GM23248 (cell line): ENCODE measurements around the gene TNNI2. TPM values are rescaled to one million over a fixed set of nuclear protein-coding genes. Genes with fewer than 3 reads are reported as not detected.

Source experiments
- DNase-seq: peaks from one replicate; pipeline ENCODE4 v3.0.0-alpha.2; 2015
- H2AFZ ChIP-seq: fragments of 200-600 bp; sonication (generic); 2 replicates; pipeline ENCODE4 v1.6.1; 2016; ENCODE audit warnings: antibody characterized with exemption
- H3F3A ChIP-seq: fragments of 200-600 bp; sonication (generic); 2 replicates; pipeline ENCODE4 v1.6.1; 2016; ENCODE audit warnings: mild to moderate bottlenecking, antibody characterized with exemption, mixed run types; ENCODE audit not compliant: insufficient read depth
- H3K27ac ChIP-seq: fragments of 200-600 bp; sonication (generic); 2 replicates; pipeline ENCODE4 v1.5.1; 2016; ENCODE audit warnings: mild to moderate bottlenecking
- H3K27me3 ChIP-seq: fragments of 200-600 bp; sonication (generic); replicated peaks from 2 replicates; pipeline ENCODE4 v1.6.1; 2016; ENCODE audit warnings: mild to moderate bottlenecking; ENCODE audit not compliant: insufficient read depth
- H3K36me3 ChIP-seq: fragments of 200-600 bp; sonication (generic); 2 replicates; pipeline ENCODE4 v1.6.1; 2016; ENCODE audit warnings: low read depth, mild to moderate bottlenecking
- H3K4me1 ChIP-seq: fragments of 200-600 bp; sonication (generic); 2 replicates; pipeline ENCODE4 v1.6.1; 2016; ENCODE audit warnings: mild to moderate bottlenecking; ENCODE audit not compliant: insufficient read depth
- H3K4me2 ChIP-seq: fragments of 200-600 bp; sonication (generic); one replicate; pipeline ENCODE4 v1.6.1; 2016; ENCODE audit warnings: mild to moderate bottlenecking; ENCODE audit not compliant: unreplicated experiment
- H3K4me3 ChIP-seq: fragments of 200-600 bp; sonication (generic); 2 replicates; pipeline ENCODE4 v1.5.1; 2016; ENCODE audit warnings: mild to moderate bottlenecking
- H3K79me2 ChIP-seq: fragments of 200-600 bp; sonication (generic); 2 replicates; pipeline ENCODE4 v1.6.1; 2016; ENCODE audit warnings: mild to moderate bottlenecking; ENCODE audit not compliant: insufficient read depth
- H3K9ac ChIP-seq: fragments of 200-600 bp; sonication (generic); 2 replicates; pipeline ENCODE4 v1.6.1; 2016; ENCODE audit warnings: mild to moderate bottlenecking
- H3K9me2 ChIP-seq: fragments of 200-600 bp; sonication (generic); 2 replicates; pipeline ENCODE4 v1.6.1; 2016; ENCODE audit warnings: mixed run types, mild to moderate bottlenecking, moderate library complexity; ENCODE audit not compliant: insufficient read depth
- H3K9me3 ChIP-seq: fragments of 200-600 bp; sonication (generic); one replicate; pipeline ENCODE4 v1.6.1; 2017; ENCODE audit warnings: low read depth
- H4K20me1 ChIP-seq: fragments of 200-600 bp; sonication (generic); 2 replicates; pipeline ENCODE4 v1.6.0; 2016; ENCODE audit not compliant: insufficient read depth
- EZH2 ChIP-seq: fragments of 200-600 bp; sonication (generic); IDR thresholded peaks from 2 replicates; pipeline ENCODE4 v1.6.1; 2018; ENCODE audit warnings: antibody characterized with exemption, mild to moderate bottlenecking; ENCODE audit not compliant: insufficient read depth, poor library complexity, severe bottlenecking
- EZH2phosphoT487 ChIP-seq: fragments of 200-600 bp; sonication (generic); IDR thresholded peaks from 2 replicates; pipeline ENCODE4 v1.6.1; 2018; ENCODE audit warnings: antibody characterized with exemption, moderate library complexity, mild to moderate bottlenecking, low read depth; ENCODE audit not compliant: insufficient read depth
- WGBS, 2 experiments: methylation state at CpG; one replicate each; pipeline ENCODE4 v1.1.6; 2015 to 2017; ENCODE audit warnings: low lambda C conversion rate in 2 of 2, low coverage in 1 of 2; ENCODE audit errors: missing lambda C conversion rate in 2 of 2; 5-methylcytosine and 5-hydroxymethylcytosine counted together
- in situ Hi-C: fragments of 300-500 bp; cut with MboI; formaldehyde crosslinking; loops from 2 replicates; pipeline ENCODE4 v1.15.0; 2020
- polyA plus RNA-seq: library from polyadenylated mRNA; unstranded; fragments of >200 nt; fragmentation: Nextera tagmentation; extraction: Ambion mirVana; gene quantifications from 2 replicates; pipeline ENCODE4 v1.2.1, GENCODE V29; 2016
- total RNA-seq: library from RNA; depleted of rRNA; stranded (reverse); fragments of >200 nt; shearing (Covaris generic); gene quantifications from 2 replicates; pipeline ENCODE4 v1.2.3, GENCODE V29; 2014

The TNNI2 gene
- total and polyA plus RNA-seq, 2 experiments from 2014 or later = not detected

- H3K9ac ChIP-seq = peak overlapping the region; percentile 42
- peak; percentile 89 for DNase-seq
- 3 to 4% methylated on average over 21 to 24 of the region's 27 CpGs for WGBS, 2 experiments
- no peak for TF ChIP-seq EZH2
- no peak for TF ChIP-seq EZH2phosphoT487
- H3K79me2 ChIP-seq = no peaks in the 10 kb centered on the region
- no peaks in the 10 kb centered on the region for H3K9me3 ChIP-seq
- no peaks in the 10 kb centered on the region for H3K9me2 ChIP-seq
- no peaks in the 10 kb centered on the region for H3F3A ChIP-seq
- peak overlapping the region; percentile 37 for H3K4me2 ChIP-seq
- no peaks in the 10 kb centered on the region for H3K36me3 ChIP-seq
- no peaks in the 10 kb centered on the region for H4K20me1 ChIP-seq
- H3K4me3 ChIP-seq = no peak overlapping the region
- H3K4me1 ChIP-seq = peaks cover 15% of the 10 kb centered on the region
- peak overlapping the region; percentile 23; the same call in 1 of the 2 replicates for H3K27ac ChIP-seq
- in situ Hi-C loops = loop anchor here (25.0 kb wide), 1 partner anchor 299 kb away; the partner anchor contains the start of genes INS and TH
- peak overlapping the region; percentile 60 for H2AFZ ChIP-seq
- peaks cover 9% of the 10 kb centered on the region; the same call in 1 of the 2 replicates for H3K27me3 ChIP-seq
These were observed 24.8 kb downstream of the TNNI2 start for GRCh38 chr11:1863352-1864216.

GRCh38 chr11:1864231-1864630, 25.4 kb downstream of the TNNI2 start:
- H3K9me2 ChIP-seq = no peaks in the 10 kb centered on the region
- TF ChIP-seq EZH2phosphoT487 (no peak), EZH2 (no peak)
- peak overlapping the region; percentile 42 for H3K9ac ChIP-seq
- peaks cover 15% of the 10 kb centered on the region for H3K27me3 ChIP-seq
- no peaks in the 10 kb centered on the region for H3K79me2 ChIP-seq
- no peak overlapping the region for H3K4me3 ChIP-seq
- H3K4me1 ChIP-seq = peaks cover 15% of the 10 kb centered on the region
- in situ Hi-C loops = loop anchor here (25.0 kb wide), 1 partner anchor 298 kb away; the partner anchor contains the start of genes INS and TH
- H4K20me1 ChIP-seq = no peaks in the 10 kb centered on the region
- H2AFZ ChIP-seq = peak overlapping the region; percentile 60
- peak; percentile 26 for DNase-seq
- WGBS, 2 experiments = 26 to 29% methylated on average over 7 to 18 of the region's 18 CpGs
- H3F3A ChIP-seq = no peaks in the 10 kb centered on the region
- no peak overlapping the region for H3K27ac ChIP-seq
- no peaks in the 10 kb centered on the region for H3K36me3 ChIP-seq
- H3K4me2 ChIP-seq = peak overlapping the region; percentile 37
- H3K9me3 ChIP-seq = no peaks in the 10 kb centered on the region

- no peak for DNase-seq
- H3K27ac ChIP-seq = no peak overlapping the region
- no peak overlapping the region for H3K4me2 ChIP-seq
- 80 to 87% methylated on average over 19 to 27 of the region's 30 CpGs for WGBS, 2 experiments
- H3K9me2 ChIP-seq = no peaks in the 10 kb centered on the region
- H3F3A ChIP-seq = no peaks in the 10 kb centered on the region
- no peak overlapping the region for H2AFZ ChIP-seq
- peaks cover 23% of the 10 kb centered on the region for H3K27me3 ChIP-seq
- H3K9me3 ChIP-seq = no peaks in the 10 kb centered on the region
- H3K9ac ChIP-seq = no peak overlapping the region
- H3K36me3 ChIP-seq = no peaks in the 10 kb centered on the region
- no peak for TF ChIP-seq EZH2
- no peak for TF ChIP-seq EZH2phosphoT487
- no peaks in the 10 kb centered on the region for H4K20me1 ChIP-seq
- no peak overlapping the region for H3K4me3 ChIP-seq
- peaks cover 15% of the 10 kb centered on the region for H3K4me1 ChIP-seq
- H3K79me2 ChIP-seq = no peaks in the 10 kb centered on the region
- in situ Hi-C loops = loop anchor here (25.0 kb wide), 1 partner anchor 297 kb away; the partner anchor contains the start of genes INS and TH
These were observed 26.3 kb downstream of the TNNI2 start for GRCh38 chr11:1864831-1865665.

GRCh38 chr11:1866226-1866625, 27.4 kb downstream of the TNNI2 start:
- no peak overlapping the region for H2AFZ ChIP-seq
- no peaks in the 10 kb centered on the region for H4K20me1 ChIP-seq
- no peaks in the 10 kb centered on the region for H3K9me3 ChIP-seq
- H3K4me3 ChIP-seq = no peak overlapping the region
- no peaks in the 10 kb centered on the region for H3K36me3 ChIP-seq
- no peak for DNase-seq
- H3K27me3 ChIP-seq = peaks cover 31% of the 10 kb centered on the region
- H3F3A ChIP-seq = no peaks in the 10 kb centered on the region
- in situ Hi-C loops = loop anchor here (25.0 kb wide), 1 partner anchor 296 kb away; the partner anchor contains the start of genes INS and TH
- no peak overlapping the region for H3K9ac ChIP-seq
- 84 to 91% methylated on average over 7 to 8 of the region's 8 CpGs for WGBS, 2 experiments
- no peaks in the 10 kb centered on the region for H3K79me2 ChIP-seq
- TF ChIP-seq EZH2 (no peak), EZH2phosphoT487 (no peak)
- H3K27ac ChIP-seq = no peak overlapping the region
- peaks cover 15% of the 10 kb centered on the region for H3K4me1 ChIP-seq
- no peaks in the 10 kb centered on the region for H3K9me2 ChIP-seq
- no peak overlapping the region for H3K4me2 ChIP-seq
